GM10248 (cell line): Measurements from ENCODE around the gene DNAJC1.

Experiments
- CTCF ChIA-PET: fragments of 300-600 bp; sonication (Branson Sonifier 250); formaldehyde crosslinking; extraction: SDS; loops from one replicate; lab custom pipeline; 2021; ENCODE audit warnings: antibody characterized with exemption; lab: Yijun Ruan, JAX
- POLR2A ChIA-PET: fragments of 350-650 bp; sonication (Branson Sonifier 250); formaldehyde crosslinking; extraction: SDS; loops from one replicate; lab custom pipeline; 2020; ENCODE audit warnings: antibody characterized with exemption; lab: Yijun Ruan, JAX
- DNase-seq: peaks from one replicate; pipeline ENCODE4 v3.0.0; 2012; ENCODE audit errors: extremely low spot score
- CTCF ChIP-seq: IDR thresholded peaks from 2 replicates; pipeline ENCODE4 v1.5.1; 2012; ENCODE audit warnings: mild to moderate bottlenecking, low read depth; ENCODE audit errors: extremely low read depth, missing control alignments, control extremely low read depth

The DNAJC1 gene

DNA sequence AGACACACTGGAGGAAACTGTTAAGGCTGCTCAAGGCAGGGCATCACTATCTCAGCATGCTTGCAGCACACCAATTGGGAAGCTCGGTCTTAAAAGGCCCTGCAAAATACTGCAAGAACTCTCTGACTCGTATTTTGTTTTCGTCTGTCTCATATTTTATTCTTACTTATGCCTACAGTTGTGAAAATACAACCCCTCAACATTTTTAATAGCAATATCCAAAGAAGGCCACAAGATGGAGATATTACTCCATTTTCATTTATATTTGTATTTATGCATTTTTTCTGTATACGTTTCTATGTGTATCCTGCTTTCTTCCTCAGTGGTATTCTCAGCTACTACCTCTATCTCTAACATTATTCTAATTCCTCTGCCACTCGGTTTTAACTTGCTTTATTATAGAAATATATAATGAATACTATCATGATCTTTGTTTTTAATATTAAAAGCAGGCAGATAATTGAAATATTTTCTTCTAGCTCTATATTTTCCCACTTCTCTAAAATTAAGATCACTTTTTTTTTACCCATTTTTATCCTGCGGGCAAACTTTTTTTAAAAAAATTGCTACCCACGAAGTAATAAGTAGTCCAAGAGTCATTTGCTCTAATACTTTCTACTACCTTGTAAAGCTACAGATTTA is 10.0 kb downstream of the DNAJC1 start:
- ChIA-PET POLR2A (no interaction called here), CTCF (interaction anchor here (0.7 to 4.4 kb wide), 29 partner anchors 9 to 1076 kb away, joined by 3 to 31 read pairs (median 3); partner anchors contain the start of gene DNAJC1)
- TF ChIP-seq CTCF = peak; percentile 46
- DNase-seq = peak; percentile 20

DNA sequence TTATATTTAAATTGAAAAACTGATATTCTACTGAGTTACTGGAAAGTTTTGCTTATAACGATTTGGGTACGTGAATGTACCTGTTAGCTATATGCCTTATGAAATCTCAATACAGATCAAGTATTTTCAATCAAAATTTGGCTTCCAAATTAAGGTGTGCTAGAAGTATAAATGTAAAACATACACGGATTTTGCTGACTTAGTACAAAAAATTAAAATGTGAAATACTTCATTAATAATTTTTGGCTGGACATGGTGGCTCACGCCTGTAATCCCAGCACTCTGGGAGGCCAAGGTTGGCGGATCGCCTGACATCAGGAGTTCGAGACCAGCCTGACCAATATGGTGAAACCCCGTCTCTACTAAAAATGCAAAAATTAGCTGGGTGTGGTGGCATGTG is 11.7 kb downstream of the DNAJC1 start:
- CTCF ChIA-PET = interaction anchor here (0.5 to 4.4 kb wide), 11 partner anchors 11 to 1054 kb away, joined by 3 to 31 read pairs (median 3); partner anchors contain the start of gene DNAJC1
- POLR2A ChIA-PET = interaction anchor here (0.8 kb wide), 1 partner anchor 11 kb away, joined by 3 read pairs; no protein-coding TSS in a partner anchor
- no peak for TF ChIP-seq CTCF

GRCh38 chr10:21990449-21990848 is 13.1 kb downstream of the DNAJC1 start:
- ChIA-PET CTCF (interaction anchor here (0.7 to 4.4 kb wide), 9 partner anchors 9 to 1055 kb away, joined by 3 to 31 read pairs (median 3); partner anchors contain the start of gene DNAJC1), POLR2A (no interaction called here)
- no peak for DNase-seq
- TF ChIP-seq CTCF = no peak

More for the DNA sequence above, 11.7 kb downstream of the DNAJC1 start:
- no peak for DNase-seq

DNA sequence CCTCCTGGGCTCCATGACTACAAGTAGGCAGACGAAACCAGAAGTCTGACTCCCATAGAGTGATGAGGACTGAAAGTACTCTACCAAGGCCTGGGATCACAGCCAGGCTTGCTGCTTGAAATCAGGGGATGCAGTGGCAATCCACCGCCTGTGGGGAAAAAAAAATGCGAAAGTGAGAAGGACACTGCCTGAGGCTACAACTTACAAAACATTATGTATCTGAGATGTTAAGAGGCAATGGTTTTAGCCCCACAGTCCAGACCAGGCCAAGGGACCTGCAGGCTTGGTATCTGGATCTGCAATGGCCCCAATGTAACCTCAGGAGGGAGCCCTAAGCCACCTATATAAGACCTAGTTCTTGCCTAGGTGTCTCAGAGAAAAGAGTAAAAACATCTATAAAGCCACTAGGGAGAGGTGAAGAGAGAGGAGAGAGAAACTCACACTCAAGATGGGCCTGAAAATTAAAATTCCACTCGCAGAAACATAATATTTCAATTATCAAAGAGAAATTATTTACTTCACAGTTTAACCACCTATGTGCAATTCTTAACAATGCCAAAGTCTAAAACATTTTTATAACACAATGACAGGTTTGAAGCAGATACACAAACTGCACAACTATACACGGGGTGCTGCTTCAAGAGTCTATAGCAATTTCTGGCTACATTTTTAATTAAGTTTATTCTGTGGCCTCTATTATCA is 13.9 kb downstream of the DNAJC1 start:
- POLR2A ChIA-PET = no interaction called here
- peak; percentile 57 for TF ChIP-seq CTCF
- CTCF ChIA-PET = no interaction called here
- DNase-seq = peak; percentile 45

GRCh38 chr10:21985541-21985940 is 18.0 kb downstream of the DNAJC1 start:
- TF ChIP-seq CTCF = no peak
- DNase-seq = no peak
- ChIA-PET CTCF (no interaction called here), POLR2A (no interaction called here)

DNA sequence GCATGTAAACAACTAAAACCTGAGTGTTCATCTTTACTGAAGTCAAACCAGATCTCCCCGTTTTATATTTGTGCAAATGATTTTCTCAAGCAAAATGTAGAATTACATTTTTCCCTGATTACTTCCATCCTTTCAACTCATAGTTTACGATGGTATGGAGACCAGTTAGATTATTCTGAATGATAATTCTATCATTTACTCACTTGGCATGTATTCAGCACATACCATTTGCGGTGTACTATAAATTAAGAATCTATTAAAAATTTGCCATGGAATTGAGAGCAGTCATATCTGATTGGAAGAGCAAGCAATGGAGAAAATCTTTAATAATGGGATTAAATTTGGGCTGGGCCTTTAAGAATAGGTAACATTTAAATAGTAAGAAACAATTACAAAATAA is 22.4 kb downstream of the DNAJC1 start:
- ChIA-PET POLR2A (interaction anchor here (0.6 kb wide), 1 partner anchor 500 kb away, joined by 3 read pairs; no protein-coding TSS in a partner anchor), CTCF (no interaction called here)
- no peak for DNase-seq
- TF ChIP-seq CTCF = no peak
